HFF-Myc (cell line): ENCODE measurements around the gene TROAP.
A peak's percentile ranks its signal among the peaks of the same experiment; 100 is the strongest.

Source experiments
- DNase-seq: peaks from one replicate; pipeline ENCODE4 v3.0.0-alpha.2; 2011; ENCODE audit warnings: low read depth; ENCODE audit errors: extremely low read depth
- H3K4me3 ChIP-seq: replicated peaks from 2 replicates; pipeline ENCODE4 v1.5.1; 2011; ENCODE audit warnings: low read depth, mild to moderate bottlenecking, control low read depth, low read length
- TF ChIP-seq, protein P1 (sequence below): IDR thresholded peaks from 2 replicates; pipeline ENCODE4 v1.5.1; 2012; ENCODE audit warnings: mild to moderate bottlenecking, low read depth, low read length, control low read depth; ENCODE audit errors: missing control alignments

TROAP gene

DNA sequence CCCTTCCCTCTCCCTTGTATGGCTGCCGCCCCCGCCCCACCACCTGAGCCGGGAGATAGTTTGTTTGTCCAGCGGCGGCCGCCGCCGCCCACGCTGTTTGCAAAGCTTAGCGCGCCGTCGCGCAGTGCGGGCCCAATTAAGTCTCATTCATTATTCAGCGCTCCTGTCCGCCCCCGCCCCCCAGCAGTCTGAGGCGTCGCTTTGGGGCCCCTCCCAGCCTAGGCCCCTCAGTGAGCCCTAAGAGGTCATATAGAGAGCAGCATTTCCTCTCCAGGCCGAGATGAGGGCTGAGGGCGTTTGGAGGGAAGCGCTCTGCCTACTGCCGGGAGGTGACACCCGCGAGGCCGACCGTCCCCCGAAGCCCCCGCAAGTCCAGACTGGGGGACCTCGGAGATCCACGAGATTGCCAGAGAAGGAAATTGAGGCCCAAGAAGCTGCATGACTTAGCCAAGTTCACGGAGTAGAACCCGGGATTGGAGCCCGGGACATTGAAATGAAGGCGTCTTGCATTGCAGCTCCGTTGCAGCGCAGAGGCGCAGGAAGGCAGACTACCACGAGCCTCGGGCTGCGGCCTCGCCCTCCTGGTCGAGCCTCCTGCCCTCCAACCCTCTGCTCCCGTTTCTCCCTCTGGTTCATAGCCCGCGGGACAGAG, 23.7 kb downstream of the TROAP start, which contains the start of gene DNAJC22:
Gene DNAJC22 (plus strand): TSS at position 230 of the 652 bp plus-strand sequence. CDS start 1,985 bp downstream, outside the sequence.
- peak within 1 kb of the TSS; percentile 34 for H3K4me3 ChIP-seq
- no peak for DNase-seq
- TF ChIP-seq, protein P1, sequence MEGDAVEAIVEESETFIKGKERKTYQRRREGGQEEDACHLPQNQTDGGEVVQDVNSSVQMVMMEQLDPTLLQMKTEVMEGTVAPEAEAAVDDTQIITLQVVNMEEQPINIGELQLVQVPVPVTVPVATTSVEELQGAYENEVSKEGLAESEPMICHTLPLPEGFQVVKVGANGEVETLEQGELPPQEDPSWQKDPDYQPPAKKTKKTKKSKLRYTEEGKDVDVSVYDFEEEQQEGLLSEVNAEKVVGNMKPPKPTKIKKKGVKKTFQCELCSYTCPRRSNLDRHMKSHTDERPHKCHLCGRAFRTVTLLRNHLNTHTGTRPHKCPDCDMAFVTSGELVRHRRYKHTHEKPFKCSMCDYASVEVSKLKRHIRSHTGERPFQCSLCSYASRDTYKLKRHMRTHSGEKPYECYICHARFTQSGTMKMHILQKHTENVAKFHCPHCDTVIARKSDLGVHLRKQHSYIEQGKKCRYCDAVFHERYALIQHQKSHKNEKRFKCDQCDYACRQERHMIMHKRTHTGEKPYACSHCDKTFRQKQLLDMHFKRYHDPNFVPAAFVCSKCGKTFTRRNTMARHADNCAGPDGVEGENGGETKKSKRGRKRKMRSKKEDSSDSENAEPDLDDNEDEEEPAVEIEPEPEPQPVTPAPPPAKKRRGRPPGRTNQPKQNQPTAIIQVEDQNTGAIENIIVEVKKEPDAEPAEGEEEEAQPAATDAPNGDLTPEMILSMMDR, result no peak

DNA sequence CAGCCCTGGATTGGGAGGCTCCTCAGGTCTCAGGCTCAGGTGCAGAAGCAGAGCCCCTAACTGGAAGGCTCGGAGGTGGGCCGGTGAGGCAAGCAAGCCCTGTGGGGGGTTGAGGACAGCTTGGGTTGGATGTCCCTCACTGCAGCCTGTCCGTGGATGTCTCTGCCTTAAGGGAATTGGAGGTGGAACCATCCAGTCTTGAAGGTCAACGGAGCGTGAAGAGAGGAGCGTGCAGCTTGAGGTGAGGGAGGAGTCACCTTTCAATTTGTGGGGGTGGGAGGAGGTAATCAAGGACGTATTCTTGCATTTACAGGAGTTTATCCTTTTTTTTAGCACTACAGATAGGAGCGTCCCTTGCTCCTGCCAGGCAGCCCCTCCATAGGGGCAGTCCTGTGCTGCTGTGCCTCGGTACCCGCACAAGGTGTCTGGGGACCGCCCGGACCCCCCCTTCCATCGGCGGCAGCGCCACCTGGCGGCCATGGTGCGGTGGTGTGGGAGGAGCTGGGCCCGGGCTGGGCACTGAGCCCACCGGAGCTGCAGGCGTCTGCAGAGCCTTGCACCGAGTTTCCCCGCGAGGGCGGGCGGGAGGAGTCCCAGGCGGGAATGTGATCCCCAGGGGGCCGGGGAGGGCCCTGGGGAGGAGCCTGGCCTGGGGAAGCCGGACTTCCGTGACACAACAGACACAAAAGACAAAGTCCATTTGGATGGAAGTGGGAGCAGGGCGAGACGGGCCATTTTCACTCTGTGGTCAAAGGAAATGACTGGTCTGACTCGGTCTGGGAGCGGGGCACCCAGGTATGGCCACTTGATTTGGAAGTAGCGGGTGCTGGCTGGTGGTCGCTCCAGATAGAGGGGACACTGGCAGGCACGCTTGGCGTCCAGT, 24.5 kb downstream of the TROAP start:
- no peak for DNase-seq
- peak overlapping the region; percentile 34 for H3K4me3 ChIP-seq
- TF ChIP-seq, protein P1, result peak; percentile 97

DNA sequence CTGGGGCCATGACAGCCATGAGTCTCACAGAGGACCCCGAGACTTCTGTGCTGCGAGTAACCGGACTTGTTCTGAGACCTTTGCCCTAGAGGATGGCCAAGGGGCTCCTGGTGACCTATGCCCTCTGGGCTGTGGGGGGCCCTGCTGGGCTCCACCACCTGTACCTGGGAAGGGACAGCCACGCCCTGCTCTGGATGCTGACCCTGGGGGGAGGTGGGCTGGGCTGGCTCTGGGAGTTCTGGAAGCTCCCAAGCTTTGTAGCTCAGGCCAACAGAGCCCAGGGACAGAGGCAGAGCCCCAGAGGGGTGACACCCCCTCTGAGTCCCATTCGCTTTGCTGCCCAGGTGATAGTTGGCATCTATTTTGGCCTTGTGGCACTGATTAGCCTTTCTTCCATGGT, 25.7 kb downstream of the TROAP start:
- H3K4me3 ChIP-seq, result no peak overlapping the region
- DNase-seq, result no peak
- TF ChIP-seq, protein P1, result no peak

GRCh38 chr12:49349266-49349665, 26.2 kb downstream of the TROAP start:
- TF ChIP-seq, protein P1, result no peak
- no peak for DNase-seq
- no peak overlapping the region for H3K4me3 ChIP-seq

- no peak for DNase-seq
- TF ChIP-seq, protein P1, result no peak
- no peak overlapping the region for H3K4me3 ChIP-seq
Measured at GRCh38 chr12:49352351-49352750, 29.3 kb downstream of the TROAP start.

- no peak for DNase-seq
- TF ChIP-seq, protein P1, result no peak
Measured at GRCh38 chr12:49355913-49356312, 32.9 kb downstream of the TROAP start.

More at GRCh38 chr12:49355913-49356312, 32.9 kb downstream of the TROAP start:
- no peak overlapping the region for H3K4me3 ChIP-seq
